CD4-positive, alpha-beta T cell treated with Interleukin-12 subunit alpha and Interleukin-12 subunit beta, for 1 hour (primary cell): ENCODE data around the gene TEX50.
A peak's percentile ranks its signal among the peaks of the same experiment; 100 is the strongest.
"Not testable (repeated sequence)": the region's sequence is repeated elsewhere in the genome, so short reads cannot be mapped to it uniquely, and the experiment has no call there.

Source experiments
- DNase-seq: peaks from one replicate; pipeline ENCODE4 v3.0.0-alpha.2; 2020

TEX50 gene

DNA sequence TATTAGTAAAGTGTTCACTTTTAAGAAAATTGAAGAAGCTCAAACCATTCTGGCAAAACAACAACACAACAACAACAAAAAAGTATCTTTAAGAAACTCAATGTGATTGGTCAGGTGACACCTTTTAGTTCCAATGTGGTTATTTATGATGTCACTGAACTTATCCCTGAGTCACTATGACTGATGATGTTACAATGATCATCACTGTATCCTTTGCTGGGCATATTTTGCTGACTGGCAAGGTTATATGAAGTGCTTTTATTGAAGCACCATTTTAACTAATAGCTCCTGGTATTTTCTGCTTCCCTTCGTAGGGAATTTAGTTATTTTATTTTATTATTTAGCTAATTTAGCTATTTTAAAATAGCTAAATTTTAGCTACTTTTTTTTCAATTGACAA is at the start of gene TEX50:
Gene TEX50, plus strand, starts transcription at position 223 of the 400 bp plus-strand sequence. CDS start 184 bp downstream, outside the sequence.
- DNase-seq, result no peak

DNA sequence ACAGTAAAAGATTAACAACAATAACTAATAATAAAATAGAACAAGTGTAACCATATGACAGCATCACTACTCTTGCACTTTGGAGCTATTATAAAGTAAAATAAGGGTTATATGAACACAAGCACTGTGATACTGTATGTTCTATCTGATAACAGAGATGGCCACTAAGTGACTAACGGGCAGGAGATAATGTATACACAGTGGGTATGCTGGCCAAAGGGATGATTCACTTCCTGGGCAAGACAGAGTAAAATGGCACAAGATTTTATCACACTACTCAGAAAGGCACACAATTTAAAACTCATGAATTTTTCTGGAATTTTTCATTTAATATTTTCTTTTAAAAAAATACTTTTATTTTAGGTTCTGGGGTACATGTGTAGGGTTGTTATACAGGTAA is 44.6 kb upstream of the TEX50 start:
- DNase-seq, result no peak

DNA sequence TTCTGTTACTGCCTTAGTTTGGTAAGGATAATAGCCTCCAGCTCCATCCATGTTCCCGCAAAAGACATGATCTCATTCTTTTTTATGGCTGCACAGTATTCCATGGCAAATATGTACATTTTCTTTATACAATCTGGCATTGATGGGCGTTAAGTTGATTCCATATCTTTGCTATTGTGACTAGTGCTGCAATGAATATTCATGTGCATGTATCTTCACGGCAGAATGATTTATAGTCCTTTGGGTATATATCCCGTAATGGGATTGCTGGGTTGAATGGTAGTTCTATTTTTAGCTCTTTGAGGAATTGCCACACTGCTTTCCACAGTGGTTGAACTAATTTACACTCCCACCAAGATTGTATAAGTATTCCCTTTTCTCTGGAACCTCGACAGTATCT is 44.0 kb upstream of the TEX50 start:
- not testable (repeated sequence) for DNase-seq

DNA sequence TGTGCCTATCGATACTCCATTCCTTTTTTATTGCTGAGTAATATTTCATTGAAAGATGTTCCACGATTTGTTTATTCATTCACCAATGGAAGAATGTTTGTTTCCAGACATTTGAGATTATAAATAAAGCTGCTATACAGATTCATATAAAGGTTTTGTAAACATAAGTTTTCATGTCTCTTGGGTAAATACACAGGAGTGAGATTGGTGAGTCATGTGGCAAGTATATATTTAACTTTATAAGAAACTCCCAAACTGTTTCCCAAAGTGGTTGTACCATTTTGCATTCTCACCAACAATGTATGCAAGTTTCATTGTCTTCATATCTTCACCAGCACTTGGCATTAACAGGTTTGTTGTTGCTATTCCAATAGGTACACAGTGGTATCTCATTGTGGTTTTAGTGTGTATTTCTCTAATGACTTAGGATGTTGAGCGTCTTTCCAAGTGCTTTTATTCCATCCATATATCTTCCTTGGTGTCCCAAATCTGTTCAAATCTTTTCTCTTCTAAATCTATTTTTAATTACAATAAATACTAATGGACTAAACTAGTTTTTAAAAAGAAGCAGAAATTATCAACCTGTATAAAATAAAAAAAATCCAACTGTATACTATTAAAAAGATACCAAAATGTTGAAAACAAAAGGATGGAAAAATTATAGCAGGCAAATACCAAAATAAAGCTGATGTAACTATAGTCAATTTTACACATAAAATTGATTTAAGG is 38.9 kb upstream of the TEX50 start:
- DNase-seq, result no peak

DNA sequence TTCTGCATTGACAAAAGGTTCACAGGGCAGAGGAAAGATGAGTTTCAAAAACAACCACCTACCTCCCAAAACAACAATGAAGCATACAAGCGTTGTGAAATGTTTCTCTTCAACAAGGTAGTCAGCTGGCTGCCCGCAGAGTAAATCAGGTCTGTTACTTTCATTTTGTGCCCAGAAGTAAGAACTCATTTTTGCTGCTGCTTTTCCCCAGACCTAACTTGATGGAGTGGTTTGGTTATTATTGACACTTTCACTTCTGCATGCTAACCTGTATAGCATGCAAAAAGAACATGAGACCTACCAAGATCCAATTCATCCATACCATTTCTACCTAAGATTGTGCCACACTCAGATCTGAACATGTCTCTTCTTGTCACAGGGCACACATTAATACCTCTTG is 33.5 kb upstream of the TEX50 start:
- DNase-seq, result no peak

GRCh38 chr1:173603056-173603591 is 32.0 kb upstream of the TEX50 start, which contains the start of gene SLC9C2:
SLC9C2 (minus strand) TSS chr1:173603072; CDS start chr1:173601776, 1,296 bp downstream.
- no peak for DNase-seq

GRCh38 chr1:173608503-173609216 is 26.5 kb upstream of the TEX50 start:
- no peak for DNase-seq

GRCh38 chr1:173613086-173613485 is 22.1 kb upstream of the TEX50 start:
- DNase-seq, result not testable (repeated sequence)

DNA sequence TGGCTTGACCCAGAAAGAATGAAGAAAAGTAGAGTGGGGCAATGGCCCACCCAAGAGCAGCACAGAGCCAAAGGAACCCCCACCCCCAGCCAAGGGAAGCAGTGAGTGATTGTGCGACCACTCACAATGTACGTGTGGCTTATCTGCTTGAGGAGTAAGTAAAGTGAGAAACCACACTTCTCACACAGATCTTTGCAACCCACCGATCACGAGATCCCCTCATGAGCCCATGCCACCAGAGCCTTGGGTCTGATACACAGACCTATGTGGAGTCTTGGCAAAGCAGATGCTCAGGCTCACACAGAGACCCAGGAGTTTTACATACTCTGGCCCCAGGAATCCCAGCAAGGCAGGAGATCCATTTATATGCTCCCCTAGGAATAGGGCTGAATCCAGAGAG is 18.3 kb upstream of the TEX50 start:
- no peak for DNase-seq

DNA sequence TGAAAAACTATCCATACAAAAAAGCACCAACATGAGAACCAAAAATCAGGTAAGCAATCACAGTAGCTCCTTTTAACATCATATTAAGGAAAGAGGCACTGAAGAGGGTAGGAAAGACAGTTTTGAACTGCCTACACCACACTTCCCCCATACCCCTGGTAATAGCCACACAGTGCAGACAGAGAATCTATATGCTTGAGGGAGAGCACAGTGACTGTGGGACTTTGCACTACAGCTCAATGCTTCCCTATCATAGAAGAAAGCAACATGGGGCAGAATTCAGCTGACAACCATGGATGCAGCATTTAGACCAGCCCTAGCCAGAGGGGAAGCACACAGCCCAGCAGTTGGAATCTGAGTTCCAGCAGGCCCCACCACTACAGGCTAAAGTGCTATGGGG is 7.9 kb upstream of the TEX50 start:
- DNase-seq, result no peak

DNA sequence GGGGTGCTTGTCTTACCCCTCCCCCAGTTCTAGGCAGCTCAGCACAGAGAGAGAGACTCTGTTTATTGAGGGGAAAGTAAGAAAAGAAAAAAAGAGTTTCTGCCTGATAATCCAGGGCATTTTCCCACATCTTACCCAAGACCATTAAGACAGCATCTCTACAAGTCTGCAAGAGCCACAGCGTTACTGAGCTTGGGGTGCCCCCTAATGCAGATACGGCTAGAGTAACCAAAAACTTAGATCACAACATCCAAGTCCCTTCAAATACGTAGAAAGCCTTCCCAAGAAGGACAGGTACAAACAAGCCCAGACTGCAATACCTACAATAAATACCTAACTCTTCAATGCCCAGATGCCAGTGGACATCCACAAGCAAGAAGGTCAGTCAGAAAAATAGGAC is 6.2 kb upstream of the TEX50 start:
- DNase-seq, result peak; percentile 11

GRCh38 chr1:173637236-173638042 is 2.3 kb downstream of the TEX50 start:
- DNase-seq, result not testable (repeated sequence)

DNA sequence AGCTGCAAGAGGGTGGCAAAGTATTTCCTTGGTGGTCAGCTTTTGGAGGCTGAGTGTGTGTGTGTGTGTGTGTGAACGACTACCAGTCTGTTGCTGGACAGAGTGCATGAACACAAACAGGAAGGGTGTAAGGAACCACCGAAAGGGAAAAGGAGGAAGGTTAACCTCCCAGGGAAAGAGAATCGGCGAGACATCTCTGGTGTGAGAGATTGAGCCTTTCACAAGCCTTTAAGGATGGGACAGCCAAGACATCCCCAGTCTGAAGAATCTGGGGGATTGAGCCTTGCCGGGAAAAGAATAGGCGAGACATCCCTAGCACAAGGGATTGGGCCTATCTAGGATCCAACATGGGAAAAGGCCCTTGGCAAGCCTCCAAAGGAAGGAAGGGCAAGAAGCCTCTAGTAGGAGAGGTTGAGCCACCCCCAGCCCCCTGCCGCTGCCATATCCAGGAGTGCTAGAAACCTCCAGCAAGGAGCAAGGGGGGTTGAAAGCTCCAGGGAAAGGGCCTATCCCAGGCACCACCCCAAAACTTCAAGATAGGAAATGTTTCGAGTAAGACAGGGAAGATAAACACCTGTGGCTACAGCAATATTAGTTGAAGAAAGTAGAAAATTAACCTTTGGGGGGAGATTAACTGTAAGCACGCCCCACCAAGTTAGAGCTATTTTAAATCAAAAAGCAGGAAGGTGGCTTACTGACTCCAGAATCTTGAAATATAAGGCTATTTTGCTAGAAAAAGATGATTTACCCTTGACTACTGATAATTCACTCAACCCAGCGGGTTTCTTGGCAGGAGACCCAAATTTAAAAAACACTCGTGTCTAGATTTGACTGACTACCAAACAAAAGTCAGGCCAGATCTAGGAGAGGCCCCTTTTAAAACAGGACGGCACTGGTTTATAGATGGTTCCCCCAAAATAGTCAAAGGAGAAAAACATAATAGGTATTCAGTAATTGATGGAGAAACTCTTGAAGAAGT is 3.2 kb downstream of the TEX50 start:
- DNase-seq, result no peak

DNA sequence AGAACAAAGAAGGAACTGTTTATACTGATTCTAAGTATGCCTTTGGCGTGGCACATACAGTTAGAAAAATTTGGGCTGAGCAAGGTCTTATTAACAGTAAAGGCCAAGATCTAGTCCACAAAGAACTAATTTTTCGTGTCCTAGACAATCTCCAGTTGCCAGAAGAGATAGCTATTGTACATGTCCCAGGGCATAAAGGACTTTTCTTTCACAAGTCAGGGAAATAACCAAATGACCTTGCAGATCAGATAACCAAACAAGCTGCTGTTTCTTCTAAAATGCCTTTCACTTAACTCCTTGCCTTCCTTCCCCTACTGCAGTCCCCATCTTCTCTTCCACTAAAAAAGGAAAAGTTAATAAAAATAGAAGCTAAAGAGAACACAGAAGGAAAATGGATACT is 4.0 kb downstream of the TEX50 start:
- no peak for DNase-seq

DNA sequence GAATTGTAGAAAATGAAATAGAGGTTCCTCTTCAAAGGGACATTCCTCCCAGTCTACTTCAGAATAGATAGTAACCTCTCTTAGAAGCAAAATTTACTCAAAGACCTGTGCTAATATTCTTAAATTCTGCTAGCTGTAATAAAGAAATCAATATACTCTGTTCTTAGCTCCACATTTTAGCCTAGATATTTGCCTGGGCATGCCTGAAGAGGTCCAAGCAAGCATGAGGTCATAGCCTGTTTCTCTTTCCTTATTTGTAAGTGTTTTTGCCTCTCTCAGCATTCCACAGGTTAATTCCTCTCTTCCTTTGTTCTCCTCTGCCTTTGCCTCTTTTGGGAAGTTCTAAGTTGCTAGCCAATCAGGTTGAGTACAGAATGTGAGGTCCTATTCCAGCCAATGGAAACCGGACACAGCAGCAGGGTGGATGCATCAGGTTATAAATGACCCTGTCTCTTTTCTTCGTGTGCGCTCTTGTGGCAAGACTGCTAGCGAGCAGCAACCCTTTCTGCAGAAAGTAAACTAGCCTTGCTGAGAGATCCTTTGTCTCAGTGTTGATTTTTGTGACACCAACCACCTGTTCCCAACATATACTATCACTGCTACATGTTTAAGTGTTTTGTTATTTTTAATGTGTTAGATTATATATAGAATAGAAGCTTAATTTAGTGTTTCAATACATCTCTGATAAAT is 7.5 kb downstream of the TEX50 start:
- not testable (repeated sequence) for DNase-seq

DNA sequence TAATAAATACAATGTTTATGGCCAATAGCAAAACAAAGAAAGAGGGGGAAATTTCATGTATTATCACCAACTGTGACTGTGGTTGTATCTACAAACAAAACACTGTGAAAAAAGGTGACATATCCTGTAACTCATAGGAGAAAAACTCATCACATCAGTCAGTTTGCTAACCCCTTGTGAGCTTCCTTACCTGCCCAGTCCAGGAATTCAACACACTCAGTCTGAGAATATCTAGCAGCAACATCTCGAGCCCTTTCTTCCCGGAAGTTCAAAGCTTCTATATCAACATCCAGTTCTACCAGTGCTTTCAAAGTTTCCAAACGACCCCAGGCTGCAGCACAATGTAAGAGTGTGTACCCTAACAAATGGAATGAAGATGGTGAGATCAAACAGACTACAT is 11.5 kb downstream of the TEX50 start:
- DNase-seq, result no peak

DNA sequence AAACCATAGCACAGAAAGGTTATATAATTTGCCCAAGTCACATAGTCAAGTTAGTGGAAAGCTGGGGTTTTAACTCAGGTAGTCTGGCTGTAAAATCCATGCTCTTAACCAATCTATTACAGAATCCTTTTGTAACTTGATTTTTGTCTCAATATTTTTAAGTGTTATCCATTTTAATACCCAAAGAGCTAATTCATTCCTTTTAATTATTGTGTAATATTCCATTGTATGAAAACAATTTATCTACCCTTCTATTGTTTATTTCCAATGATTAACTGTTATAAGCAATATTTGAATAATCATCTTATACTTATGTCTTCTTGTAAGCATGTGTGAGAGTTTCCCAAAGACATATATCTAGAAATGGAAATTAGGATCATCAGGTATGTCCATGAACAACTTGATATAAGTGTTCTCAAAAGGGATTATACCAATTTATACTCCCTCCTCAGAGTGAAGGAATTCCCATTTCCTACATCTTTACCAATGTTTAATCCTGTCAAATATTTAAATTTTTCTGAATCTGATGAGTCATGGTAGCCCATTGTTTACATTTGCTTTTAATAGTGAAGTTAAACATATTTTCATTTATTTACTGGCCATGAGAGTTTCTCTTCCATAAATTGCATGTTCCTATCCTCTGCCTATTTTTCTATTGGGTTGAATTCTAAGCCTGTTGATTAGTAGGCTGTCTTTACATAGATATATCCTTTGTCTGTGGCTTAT is 13.9 kb downstream of the TEX50 start:
- DNase-seq, result no peak

DNA sequence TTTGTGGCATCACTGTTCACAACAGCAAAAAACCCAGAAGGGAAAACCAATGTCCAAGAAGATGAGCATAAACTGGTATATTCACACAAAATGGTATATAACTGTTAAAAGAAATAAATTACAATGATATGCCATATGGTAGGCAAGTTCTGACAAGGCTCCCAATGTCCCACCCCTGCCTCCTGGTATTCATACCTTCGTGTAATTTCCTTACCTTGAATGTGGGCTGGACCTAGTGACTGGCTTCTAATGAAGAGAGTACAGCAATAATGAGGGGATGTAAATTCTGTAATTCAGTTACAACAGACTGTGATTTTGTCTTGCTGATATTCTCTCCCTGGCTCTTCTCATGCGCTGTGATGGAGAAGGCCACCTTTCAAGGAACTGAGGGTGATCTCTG is 25.2 kb downstream of the TEX50 start:
- DNase-seq, result no peak

- no peak for DNase-seq
These were observed 26.1 kb downstream of the TEX50 start for GRCh38 chr1:173661271-173661670.

GRCh38 chr1:173661763-173662162 is 26.6 kb downstream of the TEX50 start:
- no peak for DNase-seq

GRCh38 chr1:173663159-173663558 is 28.0 kb downstream of the TEX50 start:
- DNase-seq, result no peak
